HepG2 (cell line): ENCODE results near the gene F7. TPM values are rescaled to one million over a fixed set of nuclear protein-coding genes. Genes with fewer than 3 reads are reported as not detected.

Experiments
- ARID4A ChIP-seq: sonication (generic); formaldehyde crosslinking; IDR thresholded peaks from 2 replicates; pipeline ENCODE4 v1.5.0; 2020; ENCODE audit warnings: mild to moderate bottlenecking, missing genetic modification reagents, borderline replicate concordance
- CHD2 ChIP-seq: IDR thresholded peaks from 2 replicates; pipeline ENCODE4 v1.6.1; 2011; ENCODE audit warnings: low read depth, low read length, improper control_type of control experiment
- ETV6 ChIP-seq: sonication (generic); formaldehyde crosslinking; conservative IDR thresholded peaks from 2 replicates; pipeline ENCODE4 v1.4.0; 2020; ENCODE audit warnings: missing genetic modification reagents
- FOXC1 ChIP-seq: sonication (generic); formaldehyde crosslinking; IDR thresholded peaks from 2 replicates; pipeline ENCODE4 v1.8.0; 2022; ENCODE audit warnings: mild to moderate bottlenecking, missing genetic modification reagents, borderline replicate concordance
- FOXJ3 ChIP-seq: sonication (generic); formaldehyde crosslinking; IDR thresholded peaks from 2 replicates; pipeline ENCODE4 v1.4.0; 2020; ENCODE audit warnings: missing genetic modification reagents, mild to moderate bottlenecking, borderline replicate concordance
- HDAC1 ChIP-seq: sonication (generic); formaldehyde crosslinking; IDR thresholded peaks from 2 replicates; pipeline ENCODE4 v1.5.1; 2020; ENCODE audit warnings: mild to moderate bottlenecking, missing genetic modification reagents
- KLF12 ChIP-seq: sonication (generic); formaldehyde crosslinking; IDR thresholded peaks from 2 replicates; pipeline ENCODE4 v1.4.0; 2020; ENCODE audit warnings: missing genetic modification reagents, borderline replicate concordance
- SMYD3 ChIP-seq: sonication (generic); formaldehyde crosslinking; IDR thresholded peaks from 2 replicates; pipeline ENCODE4 v1.8.1; 2023; ENCODE audit warnings: mild to moderate bottlenecking, missing genetic modification reagents
- SRSF4 ChIP-seq: fragments of 200-400 bp; formaldehyde crosslinking; IDR thresholded peaks from one replicate; pipeline ENCODE4 v1.6.1; 2018; ENCODE audit warnings: mild to moderate bottlenecking, low read depth, low read length, moderate library complexity; ENCODE audit not compliant: poor library complexity, severe bottlenecking
- XRCC5 ChIP-seq: fragments of 200-400 bp; formaldehyde crosslinking; optimal IDR thresholded peaks from 2 replicates; pipeline ENCODE3; 2017; ENCODE audit warnings: mild to moderate bottlenecking, low read length
- ZBTB26 ChIP-seq: IDR thresholded peaks from 2 replicates; pipeline ENCODE4 v1.6.1; 2016; ENCODE audit warnings: missing compliant biosample characterization, missing genetic modification reagents, borderline replicate concordance
- ZEB1 ChIP-seq: IDR thresholded peaks from 2 replicates; pipeline ENCODE4 v1.6.1; 2012; ENCODE audit warnings: mild to moderate bottlenecking, low read depth, inconsistent platforms; ENCODE audit not compliant: insufficient replicate concordance
- ZNF34 ChIP-seq: sonication (generic); formaldehyde crosslinking; IDR thresholded peaks from 2 replicates; pipeline ENCODE4 v1.4.0; 2020; ENCODE audit warnings: mild to moderate bottlenecking, missing genetic modification reagents, borderline replicate concordance
- ZNF543 ChIP-seq: sonication (generic); formaldehyde crosslinking; IDR thresholded peaks from 2 replicates; pipeline ENCODE4 v1.4.0; 2020; ENCODE audit warnings: mild to moderate bottlenecking, missing genetic modification reagents
- ZNF569 ChIP-seq: sonication (generic); formaldehyde crosslinking; IDR thresholded peaks from 2 replicates; pipeline ENCODE4 v1.5.0; 2020; ENCODE audit warnings: mild to moderate bottlenecking, missing genetic modification reagents, moderate library complexity, borderline replicate concordance
- ZNF652 ChIP-seq: IDR thresholded peaks from 2 replicates; pipeline ENCODE4 v1.6.1; 2016; ENCODE audit warnings: low read depth, borderline replicate concordance
- ZNF687 ChIP-seq: sonication (generic); formaldehyde crosslinking; IDR thresholded peaks from 2 replicates; pipeline ENCODE4 v1.5.1; 2020; ENCODE audit warnings: mild to moderate bottlenecking, missing genetic modification reagents, moderate library complexity
- ZNF883 ChIP-seq: sonication (generic); formaldehyde crosslinking; IDR thresholded peaks from 2 replicates; pipeline ENCODE4 v1.5.1; 2020; ENCODE audit warnings: mild to moderate bottlenecking, missing genetic modification reagents; ENCODE audit errors: not compliant biosample characterization
- polyA plus RNA-seq, 8 experiments: library from polyadenylated mRNA; depleted of rRNA in 3 of 8; stranded (reverse) in 7 of 8; unstranded in 1 of 8; fragments of >200 nt; fragmentation: Illumina TruSeq in 4 of 8; extraction: Trizol in 4 of 8; gene quantifications; 2 replicates each; pipeline versions ENCODE4 v1.2.1 to v1.2.3, GENCODE V29; 2011 to 2016; ENCODE audit warnings: low read depth in 4 of 8, missing spikeins in 1 of 8, mixed read lengths in 1 of 8; ENCODE audit not compliant: insufficient read depth in 1 of 8
- total RNA-seq, 5 experiments: library from RNA; depleted of rRNA; stranded (reverse); fragments of >200 nt; fragmentation: Illumina TruSeq; extraction: Trizol; gene quantifications; 2 replicates each; pipeline ENCODE4 v1.2.3, GENCODE V29; 2016; ENCODE audit warnings: low read depth in 1 of 5

F7 gene
- total and polyA plus RNA-seq, 2 of the 13 experiments (the other 11 are each of a cell fraction or from before 2014, with no cell fraction given): 12.6 to 26.5 TPM

GRCh38 chr13:113105032-113105920 lies at the start of gene F7 (continued):
- 0 out of 2 replicates have a peak, but pooled peaks have one; percentile 47 for TF ChIP-seq ZBTB26 (CRISPR knock-in tag)
- peak; percentile 63 for TF ChIP-seq XRCC5
- TF ChIP-seq ZNF543 (CRISPR knock-in tag): peak; percentile 73
- TF ChIP-seq SMYD3 (CRISPR knock-in tag): 0 out of 2 replicates have a peak, but pooled peaks have one; percentile 18
- TF ChIP-seq ZNF652: peak; percentile 18; the same call in 1 of the 2 replicates
- peak; percentile 48 for TF ChIP-seq ZNF883 (CRISPR knock-in tag)
- peak; percentile 95 for TF ChIP-seq HDAC1 (CRISPR knock-in tag)
- TF ChIP-seq ETV6 (CRISPR knock-in tag): peak; percentile 76; the same call in 1 of the 2 replicates
- TF ChIP-seq FOXC1 (CRISPR knock-in tag): peak; percentile 64; the same call in 1 of the 2 replicates
- peak; percentile 65 for TF ChIP-seq CHD2
- TF ChIP-seq ZNF34 (CRISPR knock-in tag): 0 out of 2 replicates have a peak, but pooled peaks have one; percentile 21
- TF ChIP-seq KLF12 (CRISPR knock-in tag): no peak
- peak; percentile 80 for TF ChIP-seq ZEB1
- TF ChIP-seq ARID4A (CRISPR knock-in tag): peak; percentile 92; the same call in 1 of the 2 replicates
- no peak for TF ChIP-seq SRSF4
- peak; percentile 97 for TF ChIP-seq ZNF687 (CRISPR knock-in tag)
- peak; percentile 82; the same call in 1 of the 2 replicates for TF ChIP-seq ZNF569 (CRISPR knock-in tag)
- peak; percentile 86; the same call in 1 of the 2 replicates for TF ChIP-seq FOXJ3
